H1 (cell line): Measurements from ENCODE around the gene L2HGDH. TPM values are rescaled to one million over a fixed set of nuclear protein-coding genes. Genes with fewer than 3 reads are reported as not detected.

Experiments used
- CTCF ChIA-PET: fragments of 300-600 bp; sonication (Branson Sonifier 250); formaldehyde crosslinking; loops from one replicate; lab custom pipeline; 2021; ENCODE audit not compliant: partially characterized antibody; lab: Charles Lee
- POLR2A ChIA-PET: fragments of 300-600 bp; sonication (Branson Sonifier 250); formaldehyde crosslinking; loops from one replicate; lab custom pipeline; 2021; ENCODE audit warnings: inconsistent platforms; ENCODE audit not compliant: partially characterized antibody; lab: Charles Lee
- DNase-seq, 2 experiments: peaks; one replicate each; pipeline versions ENCODE4 v3.0.0 to v3.0.0-alpha.2; 2010 to 2022; ENCODE audit warnings: low spot score in 2 of 2, low read depth in 1 of 2, mixed read lengths in 1 of 2
- FAIRE-seq: peaks from 2 replicates; lab custom pipeline; 2011; peaks lifted over from hg19 to GRCh38; lab: Jason Lieb, UNC
- H2AFZ ChIP-seq: 2 replicates; pipeline ENCODE4 v1.8.1; 2012; ENCODE audit warnings: low read length, inconsistent platforms
- H2AK5ac ChIP-seq: 2 replicates; pipeline ENCODE4 v1.6.1; 2013; ENCODE audit warnings: low read depth, low read length
- H2BK120ac ChIP-seq: replicated peaks from 2 replicates; pipeline ENCODE3; 2013; ENCODE audit warnings: low read depth, low read length, inconsistent platforms
- H2BK12ac ChIP-seq: 2 replicates; pipeline ENCODE4 v1.6.1; 2013; ENCODE audit warnings: low read depth, low read length
- H2BK15ac ChIP-seq: 2 replicates; pipeline ENCODE4 v1.6.1; 2013; ENCODE audit warnings: low read length
- H2BK20ac ChIP-seq: 2 replicates; pipeline ENCODE4 v1.6.1; 2013; ENCODE audit warnings: low read length
- H2BK5ac ChIP-seq: 2 replicates; pipeline ENCODE4 v1.6.1; 2013; ENCODE audit warnings: low read depth, low read length
- H3K14ac ChIP-seq: 2 replicates; pipeline ENCODE4 v1.6.1; 2013; ENCODE audit warnings: inconsistent platforms; ENCODE audit not compliant: insufficient read length
- H3K18ac ChIP-seq: 2 replicates; pipeline ENCODE4 v1.6.1; 2013; ENCODE audit warnings: low read length; ENCODE audit errors: extremely low read depth
- H3K23ac ChIP-seq: 2 replicates; pipeline ENCODE4 v1.6.1; 2013; ENCODE audit warnings: inconsistent platforms; ENCODE audit not compliant: insufficient read length
- H3K23me2 ChIP-seq: 2 replicates; pipeline ENCODE4 v1.6.1; 2013; ENCODE audit warnings: low read depth, low read length
- H3K27ac ChIP-seq: 2 replicates; pipeline ENCODE4 v1.6.1; 2011; ENCODE audit warnings: low read depth, low read length, inconsistent platforms
- H3K27me3 ChIP-seq, 4 experiments: replicated peaks in 1 of 4; 1 replicate in 1 of 4; 2 replicates in 3 of 4; pipeline versions ENCODE4 v1.6.1 to v1.8.1; 2011 to 2013; ENCODE audit warnings: low read length in 3 of 4, mild to moderate bottlenecking in 3 of 4, inconsistent platforms in 2 of 4, mixed read lengths in 2 of 4, moderate library complexity in 1 of 4; ENCODE audit not compliant: control insufficient read depth in 3 of 4, insufficient read depth in 3 of 4; ENCODE audit errors: extremely low read depth in 1 of 4
- H3K36me3 ChIP-seq, 4 experiments: 2 replicates each; pipeline versions ENCODE4 v1.6.1 to v1.8.1; 2011 to 2013; ENCODE audit warnings: mild to moderate bottlenecking in 4 of 4, low read length in 3 of 4, moderate library complexity in 2 of 4, control low read depth in 1 of 4, inconsistent platforms in 1 of 4; ENCODE audit not compliant: insufficient read depth in 4 of 4, control insufficient read depth in 2 of 4
- H3K4ac ChIP-seq: replicated peaks from 2 replicates; pipeline ENCODE3; 2013; ENCODE audit warnings: low read length, low read depth, mixed read lengths, inconsistent platforms; ENCODE audit not compliant: insufficient read length
- H3K4me1 ChIP-seq, 4 experiments: replicated peaks in 1 of 4; 1 replicate in 1 of 4; 2 replicates in 3 of 4; pipeline versions ENCODE4 v1.6.1 to v1.8.1; 2011 to 2013; ENCODE audit warnings: low read length in 3 of 4, inconsistent platforms in 2 of 4, mixed read lengths in 1 of 4; ENCODE audit not compliant: insufficient read depth in 4 of 4, control insufficient read depth in 3 of 4
- H3K4me2 ChIP-seq, 2 experiments: 2 replicates each; pipeline versions ENCODE4 v1.6.1 to v1.8.1; 2011 to 2013; ENCODE audit warnings: low read depth in 2 of 2, low read length in 2 of 2, control low read depth in 1 of 2, inconsistent platforms in 1 of 2, mild to moderate bottlenecking in 1 of 2; ENCODE audit not compliant: insufficient read depth in 1 of 2
- H3K4me3 ChIP-seq, 4 experiments: fragments of 200-600, 300-600 bp in 1 of 4; sonication (generic), shearing (Covaris generic), sonication (Bioruptor Twin) in 1 of 4; 2 replicates each; pipeline versions ENCODE4 v1.5.1 to v1.8.1; 2011 to 2016; ENCODE audit warnings: low read length in 4 of 4, low read depth in 3 of 4, control low read depth in 2 of 4, inconsistent platforms in 2 of 4, mild to moderate bottlenecking in 2 of 4, mixed read lengths in 1 of 4, moderate library complexity in 1 of 4; ENCODE audit not compliant: insufficient read depth in 2 of 4; ENCODE audit errors: extremely low read depth in 1 of 4
- H3K56ac ChIP-seq: replicated peaks from 2 replicates; pipeline ENCODE3; 2013; ENCODE audit warnings: low read depth, mild to moderate bottlenecking, mixed read lengths, low read length, inconsistent platforms; ENCODE audit not compliant: insufficient read length
- H3K79me1 ChIP-seq: 2 replicates; pipeline ENCODE4 v1.6.1; 2013; ENCODE audit warnings: low read depth, low read length, control low read depth
- H3K79me2 ChIP-seq, 2 experiments: 2 replicates each; pipeline versions ENCODE4 v1.6.1 to v1.8.1; 2012 to 2013; ENCODE audit warnings: low read length in 2 of 2, mild to moderate bottlenecking in 2 of 2, inconsistent platforms in 1 of 2; ENCODE audit not compliant: insufficient read depth in 2 of 2, control insufficient read depth in 1 of 2
- H3K9ac ChIP-seq, 4 experiments: replicated peaks in 1 of 4; 1 replicate in 1 of 4; 2 replicates in 3 of 4; pipeline versions ENCODE4 v1.6.1 to v1.8.1; 2011 to 2013; ENCODE audit warnings: low read depth in 3 of 4, low read length in 3 of 4, control low read depth in 2 of 4, mild to moderate bottlenecking in 2 of 4, moderate library complexity in 2 of 4, inconsistent platforms in 1 of 4; ENCODE audit errors: extremely low read depth in 1 of 4
- H3K9me3 ChIP-seq, 2 experiments: 2 replicates each; pipeline versions ENCODE4 v1.6.1 to v1.8.1; 2012 to 2013; ENCODE audit warnings: mild to moderate bottlenecking in 2 of 2, moderate library complexity in 2 of 2, control low read depth in 1 of 2, inconsistent platforms in 1 of 2, low read depth in 1 of 2, low read length in 1 of 2, mixed read lengths in 1 of 2; ENCODE audit not compliant: insufficient read depth in 2 of 2
- H4K20me1 ChIP-seq, 2 experiments: replicated peaks in 1 of 2; 2 replicates each; pipeline versions ENCODE3 to v1.8.1; 2011 to 2013; ENCODE audit warnings: inconsistent platforms in 2 of 2, low read length in 2 of 2, mild to moderate bottlenecking in 1 of 2; ENCODE audit not compliant: insufficient read depth in 2 of 2, control insufficient read depth in 1 of 2
- H4K5ac ChIP-seq: 2 replicates; pipeline ENCODE4 v1.6.1; 2013; ENCODE audit warnings: low read length, low read depth, mixed read lengths, inconsistent platforms; ENCODE audit not compliant: insufficient read length
- H4K8ac ChIP-seq: 2 replicates; pipeline ENCODE4 v1.8.0; 2013; ENCODE audit warnings: mild to moderate bottlenecking, moderate library complexity, low read length, inconsistent platforms; ENCODE audit not compliant: insufficient read depth; ENCODE audit errors: extremely low read depth
- H4K91ac ChIP-seq: replicated peaks from 2 replicates; pipeline ENCODE3; 2013; ENCODE audit warnings: low read length, mixed read lengths, inconsistent platforms; ENCODE audit not compliant: insufficient read length
- BRCA1 ChIP-seq: IDR thresholded peaks from 2 replicates; pipeline ENCODE4 v1.6.1; 2012; ENCODE audit warnings: low read depth, low read length, improper control_type of control experiment
- CHD1 ChIP-seq: IDR thresholded peaks from 2 replicates; pipeline ENCODE4 v1.6.1; 2012; ENCODE audit warnings: low read depth, low read length, improper control_type of control experiment
- CTBP2 ChIP-seq: IDR thresholded peaks from 2 replicates; pipeline ENCODE4 v1.7.0; 2011; ENCODE audit warnings: borderline replicate concordance, mild to moderate bottlenecking, moderate library complexity, mixed read lengths, low read length; ENCODE audit not compliant: insufficient read depth, insufficient read length
- EZH2 ChIP-seq: fragments of 200-600 bp; sonication (generic); IDR thresholded peaks from 2 replicates; pipeline ENCODE4 v1.7.1; 2012; ENCODE audit warnings: low read depth, mild to moderate bottlenecking, moderate library complexity, low read length, inconsistent platforms; ENCODE audit not compliant: severe bottlenecking
- FOSL1 ChIP-seq: IDR thresholded peaks from 2 replicates; pipeline ENCODE4 v1.6.1; 2011; ENCODE audit warnings: mild to moderate bottlenecking, low read depth, low read length, moderate library complexity; ENCODE audit not compliant: insufficient read depth
- HDAC2 ChIP-seq, 2 experiments: fragments of 300-600 bp in 1 of 2; sonication (generic) in 1 of 2; IDR thresholded peaks; 2 replicates each; pipeline ENCODE4 v1.6.1; 2011 to 2012; ENCODE audit warnings: low read depth in 2 of 2, low read length in 2 of 2, mild to moderate bottlenecking in 2 of 2, moderate library complexity in 2 of 2, borderline replicate concordance in 1 of 2, inconsistent platforms in 1 of 2
- JUND ChIP-seq: IDR thresholded peaks from 2 replicates; pipeline ENCODE4 v1.6.1; 2011; ENCODE audit warnings: mild to moderate bottlenecking, improper control_type of control experiment, low read length
- KDM4A ChIP-seq: IDR thresholded peaks from one replicate; pipeline ENCODE4 v1.7.1; 2012; ENCODE audit warnings: low read depth, mild to moderate bottlenecking, moderate library complexity, low read length, inconsistent platforms; ENCODE audit not compliant: severe bottlenecking
- POLR2A ChIP-seq, 2 experiments: IDR thresholded peaks; 1 replicate in 1 of 2; 2 replicates in 1 of 2; pipeline ENCODE4 v1.6.1; 2011; ENCODE audit warnings: low read depth in 2 of 2, low read length in 2 of 2, mild to moderate bottlenecking in 2 of 2; ENCODE audit errors: control extremely low read depth in 1 of 2
- RBBP5 ChIP-seq: IDR thresholded peaks from 2 replicates; pipeline ENCODE4 v1.7.1; 2012; ENCODE audit warnings: low read depth, mild to moderate bottlenecking, inconsistent platforms, low read length, moderate library complexity, borderline replicate concordance
- RXRA ChIP-seq: IDR thresholded peaks from 2 replicates; pipeline ENCODE4 v1.6.1; 2011; ENCODE audit warnings: low read depth, mild to moderate bottlenecking, low read length, moderate library complexity; ENCODE audit not compliant: insufficient read depth
- SIRT6 ChIP-seq: IDR thresholded peaks from one replicate; pipeline ENCODE4 v1.7.1; 2012; ENCODE audit warnings: low read length, inconsistent platforms
- SRF ChIP-seq: IDR thresholded peaks from 2 replicates; pipeline ENCODE4 v1.6.1; 2011; ENCODE audit warnings: mild to moderate bottlenecking, low read depth, low read length, moderate library complexity
- SUZ12 ChIP-seq: fragments of 200-600 bp; sonication (generic); IDR thresholded peaks from 2 replicates; pipeline ENCODE4 v1.6.1; 2012; ENCODE audit warnings: mild to moderate bottlenecking, inconsistent platforms, low read length, moderate library complexity, mixed read lengths
- YY1 ChIP-seq: IDR thresholded peaks from 2 replicates; pipeline ENCODE4 v1.6.1; 2011; ENCODE audit warnings: low read depth, mild to moderate bottlenecking, low read length
- WGBS, 2 experiments: shearing (Covaris generic) in 1 of 2; methylation state at CpG; one replicate each; pipeline versions ENCODE4 v1.1.6 to v1.1.7; 2013 to 2015; ENCODE audit warnings: low lambda C conversion rate in 2 of 2, mixed read lengths in 2 of 2, inconsistent platforms in 1 of 2, low coverage in 1 of 2, missing lambda C conversion rate in 1 of 2; ENCODE audit not compliant: insufficient replicate concordance in 2 of 2, insufficient coverage in 1 of 2, insufficient read length in 1 of 2; ENCODE audit errors: extremely low coverage in 1 of 2, missing lambda C conversion rate in 1 of 2; 5-methylcytosine and 5-hydroxymethylcytosine counted together
- polyA plus RNA-seq, 7 experiments: library from polyadenylated mRNA; depleted of rRNA in 3 of 7; stranded (reverse) in 5 of 7; unstranded in 2 of 7; fragments of >200 nt in 5 of 7; fragments of 200-250 nt in 2 of 7; gene quantifications; 1 replicate in 5 of 7; 2 replicates in 1 of 7; 4 replicates in 1 of 7; pipeline versions ENCODE4 v1.2.1 to v1.2.3, GENCODE V29; 2011 to 2013; ENCODE audit warnings: missing spikeins in 2 of 7, mixed read lengths in 2 of 7
- total RNA-seq: library from RNA; stranded (reverse); fragmentation: NEBNext Ultra II Directional; extraction: Animal tissue kit (Norgen Biotek cat#: 25700); gene quantifications from 2 replicates; pipeline ENCODE4 v1.2.1, GENCODE V29; 2021

Gene L2HGDH
- total and polyA plus RNA-seq, 2 of the 8 experiments (the other 6 are each of a cell fraction or from before 2014, with no cell fraction given) = 12.2 to 28.6 TPM

DNA sequence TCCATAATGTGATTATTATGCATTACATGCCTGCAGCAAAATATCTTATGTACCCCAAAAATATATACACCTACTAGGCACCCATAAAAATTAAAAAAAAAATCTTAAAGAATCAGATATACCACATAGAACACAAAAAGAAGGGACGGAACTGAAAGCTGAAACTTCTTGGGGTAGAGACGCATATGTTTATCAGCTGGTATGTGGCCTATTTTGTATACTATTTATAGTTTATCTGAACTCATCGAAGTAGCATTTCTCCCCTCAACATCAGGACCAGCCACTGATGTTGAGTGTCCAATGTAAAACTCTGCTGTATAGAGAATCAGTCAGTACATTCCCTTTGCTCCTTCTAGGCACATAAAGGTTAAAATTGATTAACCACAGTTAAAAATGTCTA lies 57.8 kb downstream of the L2HGDH start:
- Histone ChIP-seq H3K9ac (no peak overlapping the region), H3K4ac (no peak overlapping the region), H4K91ac (no peak overlapping the region), H3K79me1 (no peaks in the 10 kb centered on the region; the same call in 1 of the 2 replicates), H3K14ac (no peak overlapping the region), H2BK15ac (no peak overlapping the region), H4K5ac (no peak overlapping the region), H3K27ac (no peak overlapping the region), H3K9me3 (no peaks in the 10 kb centered on the region), H2BK20ac (no peak overlapping the region), H3K23me2 (no peaks in the 10 kb centered on the region), H2AFZ (no peak overlapping the region), H2BK120ac (no peak overlapping the region), H2BK12ac (no peak overlapping the region), H4K20me1 (no peaks in the 10 kb centered on the region), H3K56ac (no peak overlapping the region), H3K18ac (no peak overlapping the region), H3K4me2 (no peak overlapping the region), H3K4me3 (no peak overlapping the region), H2BK5ac (no peak overlapping the region), H3K79me2 (no peaks in the 10 kb centered on the region), H3K36me3 (peaks cover 0 to 5% (median 2%) of the 10 kb centered on the region in 4 experiments; a peak in 4 of 8 replicates), H3K4me1 (no peaks in the 10 kb centered on the region), H4K8ac (no peak overlapping the region), H3K23ac (no peak overlapping the region), H2AK5ac (no peak overlapping the region), H3K27me3 (no peaks in the 10 kb centered on the region)
- WGBS, 2 experiments = 92% methylated on average over 3 of the region's 3 CpGs; no CpG with 5 or more reads in 1 of the 2 experiments
- CTCF ChIA-PET = interaction anchor here (0.6 kb wide), 1 partner anchor 15 kb away, joined by 3 read pairs; no protein-coding TSS in a partner anchor
- FAIRE-seq (no peak), DNase-seq (no peak)
- POLR2A ChIA-PET = interaction anchor here (0.6 kb wide), 1 partner anchor 277 kb away, joined by 3 read pairs; no protein-coding TSS in a partner anchor
- TF ChIP-seq BRCA1 (no peak), SRF (no peak), FOSL1 (no peak), CTBP2 (no peak), SUZ12 (no peak), EZH2 (no peak), SIRT6 (no peak), HDAC2 (IDR thresholded peaks at IDR 0.05; ENCODE audit: borderline replicate concordance in 1 of 2, low read depth in 2 of 2, low read length in 2 of 2) (no peak), POLR2A (IDR thresholded peaks at IDR 0.05; ENCODE audit: control extremely low read depth in 1 of 2, low read depth in 2 of 2, low read length in 2 of 2) (no peak), CHD1 (no peak), YY1 (no peak), RXRA (no peak), JUND (no peak), KDM4A (no peak), RBBP5 (no peak)
